Measurements from ENCODE around the gene TAS1R2. TPM values are rescaled to one million over a fixed set of nuclear protein-coding genes. Genes with fewer than 3 reads are reported as not detected.

Gene TAS1R2
- total and polyA plus RNA-seq, 2 of the 4 experiments (the other 2 are of a cell fraction): not detected

DNA sequence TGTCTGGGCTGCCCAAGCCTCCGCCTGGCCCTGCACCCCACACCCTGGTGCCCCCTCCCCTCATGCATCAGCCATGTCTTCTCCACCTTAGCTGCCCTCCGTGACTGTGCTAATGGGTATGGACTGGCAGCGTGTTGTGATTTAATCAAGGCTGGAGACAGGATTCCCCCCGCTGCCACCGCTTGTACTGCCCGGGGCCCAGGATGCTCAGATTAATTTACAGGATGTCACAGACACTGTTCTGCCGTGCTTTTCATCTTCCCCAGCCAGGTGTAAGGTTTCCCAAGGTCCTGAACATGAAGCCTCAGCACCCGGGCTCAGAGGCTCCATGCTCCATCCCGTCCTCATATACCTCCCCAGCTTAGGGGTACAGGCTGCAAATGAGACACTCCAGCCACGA, 66.3 kb downstream of the TAS1R2 start:
- no peaks in the 10 kb centered on the region for H3K4me1 ChIP-seq (ENCODE audit: control insufficient read depth, insufficient read depth, low read length)
- dilution Hi-C loops (cut with HindIII; ENCODE audit: low sequenced_read_pairs, unreplicated experiment) (no loop called here), in situ Hi-C loops (cut with MboI; ENCODE audit: low sequenced_read_pairs) (no loop called here), intact Hi-C loops (cut with micrococcal nuclease) (no loop called here)
- no peak overlapping the region for H2BK15ac ChIP-seq (ENCODE audit: low read depth, low read length)
- H3K9ac ChIP-seq (ENCODE audit: low read depth, low read length): no peak overlapping the region
- no peak overlapping the region for H2BK5ac ChIP-seq (ENCODE audit: low read depth, low read length, poor library complexity, severe bottlenecking)
- no peak overlapping the region for H3K23ac ChIP-seq (ENCODE audit: low read depth, low read length)
- H3K56ac ChIP-seq (ENCODE audit: extremely low read depth, insufficient read depth, low read length): no peak overlapping the region
- ChIA-PET POLR2A (ENCODE audit: unreplicated experiment) (no interaction called here), CTCF (no interaction called here)
- H3K79me1 ChIP-seq (ENCODE audit: low read depth in 1 of 2, low read length in 2 of 2): no peaks in the 10 kb centered on the region
- no peak overlapping the region for H2AK9ac ChIP-seq (replicated peaks; ENCODE audit: low read depth, low read length, poor library complexity)
- no peaks in the 10 kb centered on the region for H3K36me3 ChIP-seq (ENCODE audit: control insufficient read depth, insufficient read depth, low read length)
- no peak overlapping the region for H3K18ac ChIP-seq (ENCODE audit: low read depth, low read length)
- no peak for ATAC-seq (ENCODE audit: low read depth)
- H4K20me1 ChIP-seq (ENCODE audit: insufficient read depth, low read length): no peaks in the 10 kb centered on the region
- H3K9me3 ChIP-seq (ENCODE audit: control insufficient read depth, insufficient read depth, low read length): no peaks in the 10 kb centered on the region
- no peak overlapping the region for H2BK120ac ChIP-seq (ENCODE audit: low read depth, low read length)
- no peak overlapping the region for H3K14ac ChIP-seq (replicated peaks; ENCODE audit: low read depth, low read length)
- WGBS, 2 experiments (ENCODE audit: extremely low coverage in 2 of 2, insufficient read length in 1 of 2): 80% methylated on average over 3 of the region's 10 CpGs; no CpG with 5 or more reads in 1 of the 2 experiments
- TF ChIP-seq SMC3 (IDR thresholded peaks at IDR 0.05; ENCODE audit: low read depth, low read length) (no peak), MAZ (IDR thresholded peaks at IDR 0.05; ENCODE audit: borderline replicate concordance, low read depth, low read length) (no peak), MAFK (IDR thresholded peaks at IDR 0.05; ENCODE audit: low read depth, low read length) (no peak), CHD1 (IDR thresholded peaks at IDR 0.05; ENCODE audit: low read depth, low read length) (no peak), RAD21 (IDR thresholded peaks at IDR 0.05; ENCODE audit: low read length) (no peak), RFX5 (IDR thresholded peaks at IDR 0.05; ENCODE audit: low read depth, low read length) (no peak), POLR2A (IDR thresholded peaks at IDR 0.05; ENCODE audit: low read depth, low read length) (no peak), RCOR1 (IDR thresholded peaks at IDR 0.05; ENCODE audit: insufficient replicate concordance, low read length) (no peak), BHLHE40 (IDR thresholded peaks at IDR 0.05; ENCODE audit: low read depth, low read length) (no peak), MXI1 (IDR thresholded peaks at IDR 0.05; ENCODE audit: borderline replicate concordance, low read depth, low read length) (no peak), NFE2L2 (IDR thresholded peaks at IDR 0.05; ENCODE audit: low read depth, low read length) (no peak), CEBPB (IDR thresholded peaks at IDR 0.05; ENCODE audit: low read depth, low read length) (no peak), FOS (IDR thresholded peaks at IDR 0.05; ENCODE audit: low read depth, low read length) (no peak)
- TF ChIP-seq, protein P1, sequence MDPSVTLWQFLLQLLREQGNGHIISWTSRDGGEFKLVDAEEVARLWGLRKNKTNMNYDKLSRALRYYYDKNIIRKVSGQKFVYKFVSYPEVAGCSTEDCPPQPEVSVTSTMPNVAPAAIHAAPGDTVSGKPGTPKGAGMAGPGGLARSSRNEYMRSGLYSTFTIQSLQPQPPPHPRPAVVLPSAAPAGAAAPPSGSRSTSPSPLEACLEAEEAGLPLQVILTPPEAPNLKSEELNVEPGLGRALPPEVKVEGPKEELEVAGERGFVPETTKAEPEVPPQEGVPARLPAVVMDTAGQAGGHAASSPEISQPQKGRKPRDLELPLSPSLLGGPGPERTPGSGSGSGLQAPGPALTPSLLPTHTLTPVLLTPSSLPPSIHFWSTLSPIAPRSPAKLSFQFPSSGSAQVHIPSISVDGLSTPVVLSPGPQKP (IDR thresholded peaks at IDR 0.05; ENCODE audit: borderline replicate concordance, low read depth, low read length): no peak
- TF ChIP-seq, protein P2, sequence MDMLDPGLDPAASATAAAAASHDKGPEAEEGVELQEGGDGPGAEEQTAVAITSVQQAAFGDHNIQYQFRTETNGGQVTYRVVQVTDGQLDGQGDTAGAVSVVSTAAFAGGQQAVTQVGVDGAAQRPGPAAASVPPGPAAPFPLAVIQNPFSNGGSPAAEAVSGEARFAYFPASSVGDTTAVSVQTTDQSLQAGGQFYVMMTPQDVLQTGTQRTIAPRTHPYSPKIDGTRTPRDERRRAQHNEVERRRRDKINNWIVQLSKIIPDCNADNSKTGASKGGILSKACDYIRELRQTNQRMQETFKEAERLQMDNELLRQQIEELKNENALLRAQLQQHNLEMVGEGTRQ (IDR thresholded peaks at IDR 0.05; ENCODE audit: low read depth, low read length): no peak
- TF ChIP-seq, protein P3, sequence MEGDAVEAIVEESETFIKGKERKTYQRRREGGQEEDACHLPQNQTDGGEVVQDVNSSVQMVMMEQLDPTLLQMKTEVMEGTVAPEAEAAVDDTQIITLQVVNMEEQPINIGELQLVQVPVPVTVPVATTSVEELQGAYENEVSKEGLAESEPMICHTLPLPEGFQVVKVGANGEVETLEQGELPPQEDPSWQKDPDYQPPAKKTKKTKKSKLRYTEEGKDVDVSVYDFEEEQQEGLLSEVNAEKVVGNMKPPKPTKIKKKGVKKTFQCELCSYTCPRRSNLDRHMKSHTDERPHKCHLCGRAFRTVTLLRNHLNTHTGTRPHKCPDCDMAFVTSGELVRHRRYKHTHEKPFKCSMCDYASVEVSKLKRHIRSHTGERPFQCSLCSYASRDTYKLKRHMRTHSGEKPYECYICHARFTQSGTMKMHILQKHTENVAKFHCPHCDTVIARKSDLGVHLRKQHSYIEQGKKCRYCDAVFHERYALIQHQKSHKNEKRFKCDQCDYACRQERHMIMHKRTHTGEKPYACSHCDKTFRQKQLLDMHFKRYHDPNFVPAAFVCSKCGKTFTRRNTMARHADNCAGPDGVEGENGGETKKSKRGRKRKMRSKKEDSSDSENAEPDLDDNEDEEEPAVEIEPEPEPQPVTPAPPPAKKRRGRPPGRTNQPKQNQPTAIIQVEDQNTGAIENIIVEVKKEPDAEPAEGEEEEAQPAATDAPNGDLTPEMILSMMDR (conservative IDR thresholded peaks at IDR 0.05; ENCODE audit: low read depth, low read length): no peak
- H2AK5ac ChIP-seq (ENCODE audit: low read depth, low read length): no peak overlapping the region
- no peak overlapping the region for H3K27ac ChIP-seq (ENCODE audit: insufficient read depth, low read length)
- no peak overlapping the region for H2BK20ac ChIP-seq (ENCODE audit: low read depth, low read length)
- no peak overlapping the region for H2AFZ ChIP-seq (replicated peaks; ENCODE audit: low read length, poor library complexity)
- H3K27me3 ChIP-seq (ENCODE audit: control insufficient read depth, insufficient read depth, low read length): peaks cover 3% of the 10 kb centered on the region
- no peak overlapping the region for H4K8ac ChIP-seq (ENCODE audit: low read depth in 2 of 2, low read length in 2 of 2)
- no TSS peak for BruUV-seq (replicated peaks)
- H4K91ac ChIP-seq (ENCODE audit: insufficient read depth, low read depth, low read length): no peak overlapping the region
- no peak overlapping the region for H3K4me2 ChIP-seq (ENCODE audit: low read depth, low read length)
- H3K9me1 ChIP-seq (ENCODE audit: insufficient read depth, low read length): no peaks in the 10 kb centered on the region
- H3K4ac ChIP-seq (ENCODE audit: low read depth, low read length): no peak overlapping the region
- no peak for DNase-seq
- H4K5ac ChIP-seq (ENCODE audit: low read depth, low read length): no peak overlapping the region
- no peak overlapping the region for H3K4me3 ChIP-seq (ENCODE audit: insufficient read depth, low read depth, low read length)
